Non-pigmented ciliary epithelial cell (primary cell): ENCODE measurements around the gene VMP1.
"Not testable (repeated sequence)": the region's sequence is repeated elsewhere in the genome, so short reads cannot be mapped to it uniquely, and the experiment has no call there.

Source experiments
- DNase-seq: peaks from one replicate; pipeline ENCODE4 v3.0.0-alpha.2; 2010; ENCODE audit warnings: low read depth

The VMP1 gene

GRCh38 chr17:59779521-59779920, 72.1 kb downstream of the VMP1 start:
- DNase-seq, result no peak

GRCh38 chr17:59780548-59780947, 73.1 kb downstream of the VMP1 start:
- DNase-seq, result not testable (repeated sequence)

GRCh38 chr17:59783221-59784047, 76.0 kb downstream of the VMP1 start:
- no peak for DNase-seq

- DNase-seq, result no peak
Observed at GRCh38 chr17:59785091-59785799, 77.8 kb downstream of the VMP1 start.

- DNase-seq, result no peak
Observed at GRCh38 chr17:59786213-59786535, 78.7 kb downstream of the VMP1 start.

GRCh38 chr17:59786536-59787319, 79.3 kb downstream of the VMP1 start:
- DNase-seq, result peak; percentile 100

GRCh38 chr17:59789849-59790248, 82.4 kb downstream of the VMP1 start:
- DNase-seq, result not testable (repeated sequence)

- DNase-seq, result not testable (repeated sequence)
Observed at GRCh38 chr17:59790418-59790817, 83.0 kb downstream of the VMP1 start.

GRCh38 chr17:59790910-59791309, 83.5 kb downstream of the VMP1 start:
- DNase-seq, result no peak

- peak; percentile 63 for DNase-seq
Observed at GRCh38 chr17:59791603-59792457, 84.4 kb downstream of the VMP1 start.

GRCh38 chr17:59792458-59792823, 85.0 kb downstream of the VMP1 start:
- DNase-seq, result not testable (repeated sequence)

GRCh38 chr17:59793205-59793604, 85.8 kb downstream of the VMP1 start:
- DNase-seq, result no peak

- no peak for DNase-seq
Observed at GRCh38 chr17:59796138-59796537, 88.7 kb downstream of the VMP1 start.

GRCh38 chr17:59796785-59797205, 89.3 kb downstream of the VMP1 start:
- DNase-seq, result no peak

- DNase-seq, result no peak
Observed at GRCh38 chr17:59798111-59798510, 90.7 kb downstream of the VMP1 start.

GRCh38 chr17:59800530-59800942, 93.1 kb downstream of the VMP1 start:
- no peak for DNase-seq

- DNase-seq, result no peak
Observed at GRCh38 chr17:59802160-59802559, 94.7 kb downstream of the VMP1 start.

- no peak for DNase-seq
Observed at GRCh38 chr17:59804901-59805465, 97.5 kb downstream of the VMP1 start.

GRCh38 chr17:59806322-59806721, 98.9 kb downstream of the VMP1 start:
- not testable (repeated sequence) for DNase-seq

GRCh38 chr17:59807892-59808509, 100.5 kb downstream of the VMP1 start:
- DNase-seq, result no peak

GRCh38 chr17:59810894-59811153, 103.4 kb downstream of the VMP1 start:
- DNase-seq, result no peak
